Activated CD8-positive, alpha-beta memory T cell treated with anti-CD3 and anti-CD28 coated beads, Interleukin-2, amount 50 U/mL, for 24 hours (primary cell): ENCODE data around the gene DSP.

Experiments
- DNase-seq: peaks from one replicate; pipeline ENCODE4 v3.0.0-alpha.2; 2020; ENCODE audit errors: extremely low read depth

DSP gene

DNA sequence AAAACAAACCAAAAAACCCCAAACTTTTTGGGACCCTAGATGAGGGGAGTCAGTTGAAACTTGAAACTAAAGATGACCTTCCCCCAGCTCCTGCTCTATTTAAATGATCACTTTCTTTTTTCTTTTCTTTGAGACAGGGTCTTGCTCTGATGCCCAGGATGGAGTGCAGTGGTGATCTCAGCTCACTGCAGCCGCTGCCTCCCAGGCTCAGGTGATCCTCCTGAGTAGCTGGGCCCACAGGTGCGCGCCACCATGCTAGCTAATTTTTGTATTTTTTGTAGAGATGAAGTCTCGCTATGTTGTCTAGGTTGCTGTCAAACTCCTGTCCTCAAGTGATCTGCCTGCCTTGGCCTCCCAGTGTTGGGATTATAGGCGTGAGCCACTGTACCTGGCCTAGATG, 7.3 kb upstream of the DSP start:
- DNase-seq: no peak

- no peak for DNase-seq
Measured at GRCh38 chr6:7535498-7535897, 6.0 kb upstream of the DSP start.

DNA sequence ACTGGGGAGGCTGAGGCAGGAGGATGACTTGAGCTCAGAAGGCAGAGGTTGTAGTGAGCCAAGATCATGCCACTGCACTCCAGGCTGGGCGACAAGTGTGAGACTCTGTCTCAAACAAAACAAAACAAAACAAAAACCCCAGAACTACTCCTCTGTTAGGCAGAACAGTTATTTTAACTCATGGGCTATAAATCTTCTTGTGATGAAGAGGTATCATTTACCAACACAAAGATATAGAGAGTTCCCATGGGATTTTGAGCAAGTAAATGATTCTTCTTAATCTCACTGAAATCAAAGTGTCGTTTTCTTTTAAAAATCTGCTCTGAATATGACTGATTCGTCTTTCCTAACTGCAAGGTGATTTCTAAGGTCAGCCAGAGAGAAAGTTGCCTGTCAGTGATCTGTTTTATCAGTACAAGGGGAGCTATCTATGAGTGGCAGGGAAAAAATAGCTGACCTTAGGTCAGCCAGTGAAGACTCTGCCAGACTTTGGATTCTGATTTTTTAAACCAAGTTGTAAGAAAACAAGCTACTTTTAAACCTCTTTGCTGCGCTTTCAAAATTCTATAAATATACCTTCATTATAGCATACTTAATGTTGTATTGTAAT, 3.8 kb upstream of the DSP start:
- no peak for DNase-seq

GRCh38 chr6:7538484-7538883, 3.0 kb upstream of the DSP start:
- no peak for DNase-seq

DNA sequence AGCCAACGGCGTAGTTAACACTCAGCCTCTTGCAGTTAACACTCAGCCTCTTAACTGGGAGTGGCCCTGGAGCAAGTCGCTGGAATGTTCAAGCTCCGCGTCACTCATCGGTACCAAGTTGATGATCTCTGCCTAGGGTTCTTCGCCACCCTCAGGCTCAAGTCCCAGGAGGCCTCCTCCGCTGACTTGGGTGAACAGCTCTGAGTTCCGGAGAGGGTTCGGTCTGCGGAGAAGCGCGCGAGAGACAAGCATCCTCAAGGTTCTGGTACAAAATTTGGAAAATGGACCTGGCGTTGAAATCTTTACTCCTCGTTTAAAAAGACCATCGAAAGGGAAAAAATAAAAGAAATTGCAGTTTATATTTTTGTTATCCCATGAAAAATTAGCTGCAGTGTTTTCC, 876 bp upstream of the DSP start:
- DNase-seq: no peak

DNA sequence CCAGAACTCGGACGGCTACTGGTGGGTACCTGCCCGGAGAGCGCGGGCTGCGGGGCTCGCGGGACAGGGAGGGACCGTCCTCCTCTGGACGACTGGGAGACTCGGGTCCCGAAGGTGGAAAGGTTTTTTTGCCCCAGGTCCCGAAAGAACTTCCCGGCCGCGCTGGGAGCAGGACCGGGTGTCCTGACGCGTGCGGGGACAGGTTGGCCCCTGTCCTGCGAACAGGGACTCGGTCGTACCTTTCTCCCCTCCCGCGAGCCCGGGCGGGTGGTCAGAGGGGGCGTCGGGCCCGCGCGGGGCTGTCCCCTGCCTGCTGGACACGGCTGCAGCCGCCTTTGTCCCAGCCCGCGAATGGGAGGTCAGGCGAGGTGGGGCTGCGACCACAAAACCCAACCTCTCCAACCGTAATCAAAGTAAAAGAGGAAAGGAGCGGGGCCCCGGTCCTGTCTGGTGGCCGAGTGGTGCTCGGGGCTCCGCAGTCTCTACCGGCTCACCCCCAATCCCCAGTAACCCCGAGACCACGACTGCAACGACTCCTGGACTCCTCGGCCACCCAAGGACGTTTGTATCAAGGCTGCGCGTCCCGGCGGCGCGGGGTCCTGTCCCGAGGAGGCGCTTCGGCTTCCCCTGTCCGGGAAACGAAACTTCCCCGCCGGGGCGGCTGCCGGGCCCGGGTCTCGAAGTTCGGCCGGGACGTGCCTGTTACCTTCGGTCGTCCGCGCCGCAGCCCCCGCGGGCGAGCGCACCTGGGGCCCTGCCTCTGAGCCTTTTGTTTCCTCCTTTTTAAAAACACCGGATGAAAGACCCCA, 798 bp downstream of the DSP start:
- no peak for DNase-seq

DNA sequence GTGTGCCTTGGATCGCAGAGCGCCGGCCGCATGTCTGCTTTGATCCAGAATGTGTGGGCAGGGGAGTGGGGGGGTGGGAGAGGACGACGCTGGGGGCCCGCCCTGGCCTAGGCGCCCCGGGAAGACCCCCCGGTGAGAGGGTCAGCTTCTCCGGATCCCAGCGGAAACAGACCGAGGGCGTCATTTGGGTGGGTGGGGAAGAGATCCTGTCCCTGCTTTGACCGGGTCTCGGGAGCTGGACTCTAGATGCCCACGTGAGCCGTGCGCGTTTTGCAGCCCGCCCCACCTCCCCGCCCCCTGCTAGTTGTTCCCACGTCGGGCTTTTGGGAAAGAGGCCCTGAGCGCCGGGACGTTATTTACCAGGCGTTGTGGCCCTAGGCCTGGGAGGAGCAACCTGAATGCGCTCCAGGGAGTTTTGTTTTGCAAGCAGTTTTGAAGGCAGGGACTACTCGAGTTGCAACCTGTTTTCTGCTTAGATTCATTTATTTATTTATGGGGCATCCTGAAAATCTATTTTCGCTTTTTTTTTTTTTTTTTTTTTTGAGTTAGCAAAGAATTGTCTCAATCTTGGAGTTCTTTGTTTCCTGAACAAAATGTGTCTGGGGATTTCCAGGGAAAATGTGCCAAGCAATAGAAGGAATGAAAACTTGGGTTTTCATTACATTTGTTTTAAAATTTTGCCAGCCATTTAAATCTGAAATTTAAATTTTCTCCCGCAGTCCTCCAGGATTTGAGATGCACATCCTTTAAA, 1.6 kb downstream of the DSP start:
- DNase-seq: no peak

GRCh38 chr6:7543789-7544424, 2.4 kb downstream of the DSP start:
- DNase-seq: no peak

GRCh38 chr6:7544597-7544996, 3.1 kb downstream of the DSP start:
- no peak for DNase-seq

- no peak for DNase-seq
Measured at GRCh38 chr6:7545316-7546019, 4.0 kb downstream of the DSP start.

GRCh38 chr6:7546020-7546369, 4.5 kb downstream of the DSP start:
- DNase-seq: no peak

- no peak for DNase-seq
Measured at GRCh38 chr6:7546383-7546782, 4.9 kb downstream of the DSP start.

GRCh38 chr6:7546896-7547295, 5.4 kb downstream of the DSP start:
- no peak for DNase-seq

GRCh38 chr6:7547315-7547714, 5.8 kb downstream of the DSP start:
- no peak for DNase-seq

- DNase-seq: no peak
Measured at GRCh38 chr6:7550433-7550801, 8.9 kb downstream of the DSP start.

DNA sequence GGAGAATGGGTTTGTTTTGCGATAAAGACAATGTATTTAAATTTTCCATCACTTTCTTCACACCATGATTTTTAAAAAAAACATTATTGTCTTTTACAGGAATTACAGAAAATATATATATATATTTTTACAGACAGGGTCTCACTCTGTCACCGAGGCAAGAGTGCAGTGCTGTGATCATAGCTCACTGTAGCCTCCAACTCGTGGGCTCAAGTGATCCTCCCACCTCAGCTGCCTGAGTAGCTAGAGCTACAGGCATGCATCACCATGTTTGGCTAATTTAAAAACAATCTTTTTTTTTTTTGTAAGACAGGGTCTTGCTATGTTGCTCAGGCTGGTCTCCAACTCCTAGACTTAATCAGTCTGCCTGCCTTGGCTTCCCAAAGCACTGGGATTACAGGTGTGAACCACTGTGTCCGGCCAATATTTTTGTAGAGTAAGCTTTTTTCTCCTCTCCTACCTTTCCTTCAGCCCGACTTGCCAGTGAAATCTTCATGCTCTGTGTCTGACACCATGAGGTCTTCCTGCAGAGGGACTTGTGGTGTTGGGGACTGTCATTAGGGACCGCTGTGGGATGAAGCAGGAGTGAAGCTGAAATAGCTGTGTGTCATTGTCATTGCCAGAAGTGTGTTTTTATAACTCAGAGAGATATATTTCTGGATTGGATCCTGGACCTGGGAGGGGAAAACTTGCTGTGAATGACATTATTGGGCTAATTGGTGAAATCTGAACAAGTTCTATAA, 13.2 kb downstream of the DSP start:
- no peak for DNase-seq

- no peak for DNase-seq
Measured at GRCh38 chr6:7555671-7556070, 14.2 kb downstream of the DSP start.

DNA sequence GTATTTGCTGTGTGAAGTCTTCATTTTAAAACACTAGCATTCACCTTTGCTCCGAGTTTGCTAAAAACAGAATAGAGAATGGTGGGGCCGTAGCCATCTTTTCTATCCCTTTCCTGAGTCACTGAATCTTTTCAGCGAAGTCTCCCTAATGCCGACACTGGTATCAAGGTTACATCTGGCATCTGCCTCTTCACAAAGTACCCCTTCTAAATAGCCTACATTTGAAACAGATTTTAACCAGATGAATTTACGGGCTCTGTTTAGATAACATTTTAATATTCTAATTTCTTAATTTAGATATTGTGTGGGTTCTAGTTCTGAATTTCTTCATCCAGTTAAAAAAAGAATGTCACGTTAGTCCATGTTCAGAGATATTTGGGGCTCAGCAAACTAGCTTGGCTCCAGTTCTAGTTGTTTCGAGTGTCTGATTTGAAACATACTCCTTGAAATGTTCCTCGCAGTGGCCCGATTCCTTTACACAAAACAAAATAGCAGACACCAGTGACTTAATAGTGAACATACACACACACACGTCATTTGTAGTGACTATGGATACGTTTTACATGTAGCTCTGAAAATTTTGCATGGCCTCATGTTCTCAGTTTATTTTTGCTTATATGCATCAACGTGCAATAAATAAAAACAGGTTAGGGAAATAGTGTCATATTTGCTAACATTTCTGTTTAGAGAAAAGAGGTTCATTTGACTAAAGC, 15.1 kb downstream of the DSP start:
- DNase-seq: no peak

- DNase-seq: no peak
Measured at GRCh38 chr6:7557652-7558051, 16.2 kb downstream of the DSP start.

DNA sequence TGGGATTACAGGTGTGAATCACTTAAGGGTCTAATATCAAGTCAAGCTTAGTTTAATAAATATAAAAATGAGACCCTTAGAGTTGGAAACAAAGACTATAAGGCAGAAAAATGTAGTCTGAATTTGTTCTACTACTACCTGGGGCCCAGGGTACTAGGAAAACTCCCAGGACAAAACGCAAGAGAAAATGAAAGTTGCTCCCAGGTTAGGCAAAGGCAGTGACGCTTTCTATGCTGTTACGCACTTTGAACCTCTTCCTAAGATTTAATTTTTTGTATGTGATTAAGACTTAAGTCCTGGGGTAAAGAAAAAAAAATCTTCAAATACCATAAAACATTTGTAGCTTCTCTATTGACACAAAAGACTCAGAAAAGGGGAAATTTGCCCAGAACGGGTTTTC, 17.3 kb downstream of the DSP start:
- DNase-seq: no peak

- DNase-seq: no peak
Measured at GRCh38 chr6:7559196-7559595, 17.7 kb downstream of the DSP start.
